Epithelial cell of proximal tubule (primary cell): ENCODE measurements around the gene ATP6V0C. TPM values are rescaled to one million over a fixed set of nuclear protein-coding genes. Genes with fewer than 3 reads are reported as not detected.
A peak's percentile ranks its signal among the peaks of the same experiment; 100 is the strongest.
"Not testable (repeated sequence)": the region's sequence is repeated elsewhere in the genome, so short reads cannot be mapped to it uniquely, and the experiment has no call there.

Experiments used
- DNase-seq: peaks from one replicate; pipeline ENCODE4 v3.0.0-alpha.2; 2011; ENCODE audit warnings: low read depth
- H3K4me3 ChIP-seq: 2 replicates; pipeline ENCODE4 v1.5.1; 2011; ENCODE audit warnings: low read depth, mild to moderate bottlenecking, low read length
- total RNA-seq: library from RNA; depleted of rRNA; stranded (reverse); fragments of >200 nt; gene quantifications from 2 replicates; pipeline ENCODE4 v1.2.3, GENCODE V29; 2015
- TF ChIP-seq, protein P1 (sequence below): conservative IDR thresholded peaks from 2 replicates; pipeline ENCODE4 v1.5.1; 2012; ENCODE audit warnings: low read depth, mild to moderate bottlenecking, low read length

The ATP6V0C gene
- total RNA-seq, 1 donor from 2014 or later = 32.4 TPM

DNA sequence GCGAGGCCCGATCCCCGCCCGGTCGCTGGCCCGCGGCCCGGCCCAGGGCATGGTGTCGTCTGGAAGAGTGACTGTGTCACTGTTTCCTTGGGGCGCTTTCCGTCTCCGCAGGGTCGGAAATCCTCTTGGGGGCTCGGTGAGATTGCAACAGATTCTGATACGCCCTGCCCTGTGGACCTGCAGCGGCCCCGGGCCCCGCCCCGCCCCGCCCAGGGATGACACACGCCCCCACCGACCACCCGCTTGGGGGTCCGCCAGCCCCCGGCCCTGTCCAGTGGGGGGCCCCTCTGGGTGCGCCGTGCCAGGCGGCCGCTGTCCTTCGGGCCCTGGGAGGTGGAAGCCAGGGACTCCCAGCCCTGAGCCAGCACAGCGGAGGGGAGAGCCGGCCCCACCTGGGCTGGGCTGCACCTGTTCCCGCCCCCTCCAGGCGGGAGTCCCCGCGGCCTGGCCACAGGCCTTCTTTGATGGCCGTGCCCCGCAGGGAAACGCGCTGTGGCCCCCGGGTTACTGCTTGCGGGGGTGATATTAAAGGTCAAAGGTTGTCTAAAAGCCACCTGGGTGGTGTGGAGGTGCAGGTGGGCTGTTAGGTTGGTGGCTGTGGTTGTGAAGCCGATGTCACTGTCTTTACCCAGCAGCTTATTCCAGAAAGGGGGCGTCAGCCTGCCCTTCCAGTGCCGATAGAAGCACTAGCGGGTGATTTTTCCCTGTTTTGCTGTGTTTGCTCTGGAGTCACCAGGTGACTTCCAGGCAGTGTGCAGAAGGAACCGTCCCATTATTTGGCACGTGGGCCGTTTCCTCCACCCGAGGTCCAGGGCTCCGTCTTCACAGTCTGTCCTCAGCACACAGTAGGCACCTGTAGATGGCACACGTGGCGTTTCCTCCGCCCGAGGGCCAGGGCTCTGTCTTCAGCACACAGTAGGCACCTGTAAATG lies 38.1 kb upstream of the ATP6V0C start:
- no peak for DNase-seq
- TF ChIP-seq, protein P1, sequence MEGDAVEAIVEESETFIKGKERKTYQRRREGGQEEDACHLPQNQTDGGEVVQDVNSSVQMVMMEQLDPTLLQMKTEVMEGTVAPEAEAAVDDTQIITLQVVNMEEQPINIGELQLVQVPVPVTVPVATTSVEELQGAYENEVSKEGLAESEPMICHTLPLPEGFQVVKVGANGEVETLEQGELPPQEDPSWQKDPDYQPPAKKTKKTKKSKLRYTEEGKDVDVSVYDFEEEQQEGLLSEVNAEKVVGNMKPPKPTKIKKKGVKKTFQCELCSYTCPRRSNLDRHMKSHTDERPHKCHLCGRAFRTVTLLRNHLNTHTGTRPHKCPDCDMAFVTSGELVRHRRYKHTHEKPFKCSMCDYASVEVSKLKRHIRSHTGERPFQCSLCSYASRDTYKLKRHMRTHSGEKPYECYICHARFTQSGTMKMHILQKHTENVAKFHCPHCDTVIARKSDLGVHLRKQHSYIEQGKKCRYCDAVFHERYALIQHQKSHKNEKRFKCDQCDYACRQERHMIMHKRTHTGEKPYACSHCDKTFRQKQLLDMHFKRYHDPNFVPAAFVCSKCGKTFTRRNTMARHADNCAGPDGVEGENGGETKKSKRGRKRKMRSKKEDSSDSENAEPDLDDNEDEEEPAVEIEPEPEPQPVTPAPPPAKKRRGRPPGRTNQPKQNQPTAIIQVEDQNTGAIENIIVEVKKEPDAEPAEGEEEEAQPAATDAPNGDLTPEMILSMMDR = no peak
- peak overlapping the region; percentile 84 for H3K4me3 ChIP-seq

DNA sequence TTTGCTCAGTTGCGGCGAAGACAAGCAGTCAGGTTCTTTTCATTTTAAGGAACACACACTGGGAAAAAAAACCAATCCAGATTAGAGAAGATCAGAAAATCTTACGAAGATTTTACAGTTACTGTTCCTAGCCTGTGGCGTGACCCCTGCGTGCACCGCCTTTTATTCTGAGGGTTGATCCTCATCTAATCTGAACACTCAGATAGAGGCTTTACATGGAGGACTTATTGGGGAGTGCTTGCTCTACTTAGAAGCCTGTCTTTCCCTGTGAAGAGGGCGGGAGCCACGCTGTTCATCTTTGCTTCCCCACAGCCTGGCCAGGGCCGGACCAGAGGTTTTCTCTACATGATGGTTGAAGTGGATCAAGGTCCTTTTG lies 37.4 kb upstream of the ATP6V0C start:
- TF ChIP-seq, protein P1 = no peak
- DNase-seq = no peak
- no peak overlapping the region for H3K4me3 ChIP-seq

DNA sequence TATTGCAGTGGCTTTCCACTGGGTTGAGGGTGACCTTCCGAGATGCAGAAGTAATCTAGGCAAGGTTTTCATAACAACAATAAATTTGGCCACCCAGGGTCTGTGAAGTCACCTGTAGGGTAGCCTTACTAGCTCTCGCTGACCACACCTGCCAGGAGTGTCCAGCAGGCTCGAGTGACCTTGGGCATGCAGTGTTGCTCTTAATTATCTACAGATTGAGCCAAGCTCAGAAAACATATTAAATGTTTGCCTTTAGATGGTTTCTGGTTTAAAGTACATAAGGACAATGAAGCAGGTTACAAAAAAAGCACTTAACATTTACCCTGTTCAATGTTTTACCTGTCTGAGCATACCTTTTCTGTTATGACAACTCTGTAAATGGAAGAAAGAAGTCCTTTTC lies 37.0 kb upstream of the ATP6V0C start:
- DNase-seq = no peak
- TF ChIP-seq, protein P1 = no peak
- no peak overlapping the region for H3K4me3 ChIP-seq

DNA sequence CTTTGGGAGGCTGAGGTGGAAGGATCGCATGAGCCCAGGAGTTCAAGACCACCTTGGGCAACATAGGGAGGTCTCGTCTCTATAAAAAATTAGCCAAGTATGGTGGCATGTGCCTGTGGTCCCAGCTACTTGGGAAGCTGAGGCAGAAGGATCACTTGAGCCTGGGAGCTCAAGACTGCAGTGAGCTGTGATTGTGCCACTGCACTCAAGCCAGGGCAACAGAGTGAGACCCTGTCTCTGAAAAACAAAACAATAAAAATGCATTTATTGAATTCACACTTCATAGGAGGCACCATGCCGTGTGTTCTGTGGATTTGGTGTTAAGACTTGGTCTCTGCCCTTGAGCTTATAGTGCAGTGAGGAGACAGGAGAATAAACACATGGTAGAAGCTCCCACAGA lies 36.4 kb upstream of the ATP6V0C start:
- TF ChIP-seq, protein P1 = no peak
- no peak overlapping the region for H3K4me3 ChIP-seq
- DNase-seq = no peak

DNA sequence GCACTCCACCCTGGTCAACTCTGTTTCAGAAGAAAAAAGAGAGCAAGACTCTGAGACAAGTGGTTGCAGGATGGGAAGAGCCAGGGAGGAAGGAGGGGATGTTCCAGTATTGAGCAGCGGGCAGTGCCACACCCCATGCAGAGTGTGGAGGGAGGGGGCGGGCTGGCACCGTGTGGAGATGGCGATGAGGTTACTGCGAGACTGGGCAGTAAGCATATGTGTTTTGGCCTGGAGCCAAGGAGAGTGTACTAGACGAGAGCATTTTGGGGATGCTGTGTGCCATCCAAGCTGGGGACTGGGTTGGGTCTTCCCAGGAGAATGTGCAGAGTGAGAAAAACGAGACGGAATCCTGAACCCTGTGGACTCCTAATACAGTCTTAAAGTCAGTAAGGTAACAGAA lies 35.5 kb upstream of the ATP6V0C start:
- no peak overlapping the region for H3K4me3 ChIP-seq
- TF ChIP-seq, protein P1 = no peak
- DNase-seq = no peak

DNA sequence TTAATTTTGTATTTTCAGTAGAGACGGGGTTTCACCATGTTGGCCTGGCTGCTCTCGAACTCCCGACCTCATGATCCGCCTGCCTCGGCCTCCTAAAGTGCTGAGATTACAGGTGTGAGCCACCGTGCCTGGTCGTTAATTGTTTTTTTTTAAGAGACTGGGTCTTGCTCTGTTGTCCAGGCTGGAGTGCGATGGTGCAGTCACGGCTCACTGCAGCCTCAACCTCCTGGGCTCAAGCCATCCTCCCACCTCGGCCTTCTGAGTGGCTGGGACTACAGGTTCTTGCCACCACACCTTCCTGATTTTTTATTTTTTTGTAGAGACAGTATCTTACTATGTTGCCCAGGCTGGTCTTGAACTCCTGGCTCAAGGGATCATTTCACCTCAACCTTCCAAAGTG lies 33.8 kb upstream of the ATP6V0C start:
- not testable (repeated sequence) for H3K4me3 ChIP-seq, DNase-seq

DNA sequence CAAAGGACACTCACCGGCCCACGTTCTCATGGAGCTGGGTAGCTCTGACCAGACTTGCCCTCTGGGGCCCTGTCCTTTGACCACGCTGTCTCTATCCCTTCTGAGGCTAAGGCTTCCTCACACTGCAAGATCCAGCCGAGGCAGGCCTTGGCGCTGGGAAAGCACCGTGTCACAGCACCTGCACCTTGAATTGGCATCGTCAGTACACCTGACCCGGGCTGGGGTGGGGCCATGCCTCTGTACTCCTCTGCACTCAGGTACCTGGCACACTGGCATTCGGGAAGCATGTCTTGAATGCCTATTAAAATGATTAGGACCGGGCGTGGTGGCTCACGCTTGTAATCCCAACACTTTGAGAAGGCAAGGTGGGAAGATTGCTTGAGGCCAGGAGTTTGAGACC lies 32.8 kb upstream of the ATP6V0C start:
- H3K4me3 ChIP-seq = no peak overlapping the region
- TF ChIP-seq, protein P1 = no peak
- DNase-seq = no peak
